ENCODE measurements around the gene PHETA2. TPM values are rescaled to one million over a fixed set of nuclear protein-coding genes. Genes with fewer than 3 reads are reported as not detected.

PHETA2 gene
- total and polyA plus RNA-seq, 8 donors = 11.2 to 20.4 (median 16.5) TPM

DNA sequence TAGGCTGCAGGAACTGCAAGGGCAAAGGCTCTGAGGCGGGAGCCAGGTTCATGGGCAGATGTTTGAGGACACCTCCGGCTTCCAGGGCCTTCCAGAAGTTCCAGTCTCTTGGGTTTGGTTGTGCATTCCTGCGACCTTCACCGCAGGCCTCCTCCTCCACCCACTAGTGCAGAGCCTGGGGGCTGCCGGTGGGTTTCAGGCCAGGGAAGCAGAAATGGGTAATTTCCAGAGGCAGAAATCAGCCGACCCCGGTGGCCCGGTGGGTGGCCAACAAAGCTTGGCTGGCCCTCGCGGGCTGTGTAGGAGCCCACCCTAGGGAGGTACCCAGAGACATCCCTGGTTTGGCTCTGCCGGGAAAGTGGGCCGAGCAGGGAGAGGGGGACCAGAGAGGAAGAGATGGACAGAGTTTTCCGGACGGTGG lies 417 bp upstream of the PHETA2 start:
- TF ChIP-seq, protein P1, sequence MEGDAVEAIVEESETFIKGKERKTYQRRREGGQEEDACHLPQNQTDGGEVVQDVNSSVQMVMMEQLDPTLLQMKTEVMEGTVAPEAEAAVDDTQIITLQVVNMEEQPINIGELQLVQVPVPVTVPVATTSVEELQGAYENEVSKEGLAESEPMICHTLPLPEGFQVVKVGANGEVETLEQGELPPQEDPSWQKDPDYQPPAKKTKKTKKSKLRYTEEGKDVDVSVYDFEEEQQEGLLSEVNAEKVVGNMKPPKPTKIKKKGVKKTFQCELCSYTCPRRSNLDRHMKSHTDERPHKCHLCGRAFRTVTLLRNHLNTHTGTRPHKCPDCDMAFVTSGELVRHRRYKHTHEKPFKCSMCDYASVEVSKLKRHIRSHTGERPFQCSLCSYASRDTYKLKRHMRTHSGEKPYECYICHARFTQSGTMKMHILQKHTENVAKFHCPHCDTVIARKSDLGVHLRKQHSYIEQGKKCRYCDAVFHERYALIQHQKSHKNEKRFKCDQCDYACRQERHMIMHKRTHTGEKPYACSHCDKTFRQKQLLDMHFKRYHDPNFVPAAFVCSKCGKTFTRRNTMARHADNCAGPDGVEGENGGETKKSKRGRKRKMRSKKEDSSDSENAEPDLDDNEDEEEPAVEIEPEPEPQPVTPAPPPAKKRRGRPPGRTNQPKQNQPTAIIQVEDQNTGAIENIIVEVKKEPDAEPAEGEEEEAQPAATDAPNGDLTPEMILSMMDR (IDR thresholded peaks at IDR 0.05) = no peak
- DNase-seq = no peak
- H3K27ac ChIP-seq = peak overlapping the region; percentile 83 to 93
- no peaks in the 10 kb centered on the region for H3K27me3 ChIP-seq
- intact Hi-C loops (cut with DNase I) = no loop called here
- peak overlapping the region; percentile 65 to 72 for H3K4me3 ChIP-seq
- H3K9me3 ChIP-seq = no peaks in the 10 kb centered on the region
- peaks cover 30 to 68% of the 10 kb centered on the region in 2 donors for H3K4me1 ChIP-seq
- H3K36me3 ChIP-seq = peaks cover 0 to 22% of the 10 kb centered on the region in 2 donors
- no peak for ATAC-seq

DNA sequence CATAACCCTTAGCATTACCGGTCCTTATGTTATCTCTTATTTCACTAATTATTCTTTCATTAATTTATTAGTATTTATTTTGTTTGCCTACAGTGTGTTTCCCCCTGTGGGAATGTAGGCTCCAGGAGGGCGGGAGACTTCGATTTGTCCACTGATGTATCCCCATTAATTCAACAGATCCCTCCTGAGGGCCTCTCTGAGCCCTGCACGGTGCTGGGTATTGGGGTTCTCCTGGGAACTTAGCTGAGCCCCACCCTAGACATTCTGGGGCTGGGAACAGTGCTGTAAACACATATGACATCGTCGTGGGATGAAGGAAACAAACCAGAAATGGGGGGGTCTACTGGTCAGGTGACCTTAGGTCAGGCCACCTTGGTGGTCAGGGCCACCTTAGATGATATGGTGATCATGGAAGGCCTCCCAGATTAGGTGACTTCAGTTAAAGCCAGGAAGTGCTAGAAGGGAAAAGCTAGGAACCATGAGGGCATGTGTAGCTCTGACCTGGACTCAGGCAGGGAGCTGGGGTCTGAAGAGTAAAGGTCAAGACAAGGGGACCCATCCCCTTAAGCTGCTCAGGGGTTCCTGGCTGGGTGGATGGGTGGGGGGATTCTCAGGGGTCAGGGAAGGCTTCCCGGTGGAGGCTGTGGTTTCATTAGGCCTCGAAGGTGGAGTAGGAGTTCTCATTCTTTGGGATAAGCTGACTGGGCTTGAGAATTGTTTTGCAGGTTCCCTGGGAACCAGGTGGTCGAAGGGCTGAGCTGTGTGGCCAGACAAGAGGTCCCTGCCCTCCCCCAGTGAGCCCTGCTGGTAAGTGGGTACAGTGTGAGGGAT lies 1.0 kb downstream of the PHETA2 start:
- H3K4me1 ChIP-seq = peaks cover 29 to 59% of the 10 kb centered on the region in 2 donors
- no peak for ATAC-seq
- H3K9me3 ChIP-seq = no peaks in the 10 kb centered on the region
- TF ChIP-seq, protein P1 (IDR thresholded peaks at IDR 0.05) = no peak
- no peaks in the 10 kb centered on the region for H3K27me3 ChIP-seq
- H3K27ac ChIP-seq = peak overlapping the region; percentile 83 to 93
- H3K36me3 ChIP-seq = peaks cover 0 to 22% of the 10 kb centered on the region in 2 donors
- DNase-seq = no peak
- peak overlapping the region; percentile 65 to 72 for H3K4me3 ChIP-seq
- intact Hi-C loops (cut with DNase I) = no loop called here

DNA sequence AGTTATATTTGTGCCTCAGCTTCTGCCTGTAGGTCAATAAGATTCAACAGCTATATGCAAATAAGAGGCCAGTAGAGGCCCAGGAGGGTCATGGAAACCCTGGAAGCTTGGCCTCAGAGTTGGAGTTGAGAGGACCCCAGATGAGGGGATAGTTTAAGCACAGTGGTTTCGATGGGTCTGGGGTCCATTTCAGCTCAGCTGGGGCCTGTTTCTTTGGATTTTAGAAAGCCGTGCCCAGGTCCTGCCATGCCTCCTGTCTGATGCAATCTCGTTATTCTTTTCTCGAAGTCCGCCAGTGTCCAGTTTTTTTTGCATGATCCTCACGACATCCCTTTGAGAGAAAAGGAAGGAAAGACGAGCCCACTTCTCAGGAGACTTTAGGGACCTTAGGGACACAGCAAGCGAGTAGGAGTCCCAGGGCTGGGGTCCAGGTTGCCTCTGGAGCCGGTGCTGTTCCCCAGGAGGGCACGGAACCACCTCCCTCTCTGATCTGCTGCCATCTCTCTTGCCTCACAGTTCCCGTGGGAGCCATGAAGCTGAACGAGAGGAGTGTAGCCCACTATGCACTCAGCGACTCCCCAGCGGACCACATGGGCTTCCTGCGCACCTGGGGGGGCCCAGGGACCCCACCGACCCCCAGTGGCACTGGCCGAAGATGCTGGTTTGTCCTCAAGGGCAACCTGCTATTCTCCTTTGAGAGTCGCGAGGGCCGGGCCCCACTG lies 2.9 kb downstream of the PHETA2 start:
- Histone ChIP-seq H3K4me3 (no peak overlapping the region), H3K4me1 (peaks cover 28 to 60% of the 10 kb centered on the region in 2 donors), H3K36me3 (peaks cover 0 to 22% of the 10 kb centered on the region in 2 donors), H3K27me3 (no peaks in the 10 kb centered on the region), H3K9me3 (no peaks in the 10 kb centered on the region), H3K27ac (no peak overlapping the region)
- TF ChIP-seq, protein P1 (IDR thresholded peaks at IDR 0.05) = no peak
- DNase-seq (no peak), ATAC-seq (no peak)
- intact Hi-C loops (cut with DNase I) = no loop called here

DNA sequence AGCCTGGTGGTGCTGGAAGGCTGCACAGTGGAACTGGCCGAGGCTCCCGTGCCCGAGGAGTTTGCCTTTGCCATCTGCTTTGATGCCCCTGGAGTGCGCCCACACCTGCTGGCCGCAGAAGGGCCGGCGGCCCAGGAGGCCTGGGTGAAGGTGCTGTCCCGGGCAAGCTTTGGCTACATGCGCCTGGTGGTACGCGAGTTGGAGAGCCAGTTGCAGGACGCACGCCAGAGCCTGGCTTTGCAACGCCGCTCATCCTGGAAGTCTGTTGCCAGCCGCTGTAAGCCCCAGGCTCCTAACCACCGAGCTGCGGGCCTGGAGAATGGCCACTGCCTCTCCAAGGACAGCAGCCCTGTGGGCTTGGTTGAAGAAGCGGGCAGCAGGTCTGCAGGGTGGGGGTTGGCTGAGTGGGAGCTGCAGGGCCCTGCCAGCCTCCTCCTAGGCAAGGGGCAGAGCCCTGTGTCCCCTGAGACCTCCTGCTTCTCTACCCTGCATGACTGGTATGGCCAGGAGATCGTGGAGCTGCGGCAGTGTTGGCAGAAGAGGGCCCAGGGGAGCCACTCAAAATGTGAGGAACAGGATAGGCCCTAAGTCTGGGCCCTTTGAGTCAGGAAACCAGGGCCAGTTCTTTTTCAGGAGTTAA lies 3.6 kb downstream of the PHETA2 start:
- Histone ChIP-seq H3K4me1 (peaks cover 28 to 57% of the 10 kb centered on the region in 2 donors), H3K36me3 (peaks cover 0 to 27% of the 10 kb centered on the region in 2 donors), H3K9me3 (no peaks in the 10 kb centered on the region), H3K4me3 (no peak overlapping the region), H3K27me3 (no peaks in the 10 kb centered on the region), H3K27ac (peak overlapping the region in 1 of 2 donors; percentile 50)
- ATAC-seq (no peak), DNase-seq (no peak)
- intact Hi-C loops (cut with DNase I) = no loop called here
- TF ChIP-seq, protein P1 (IDR thresholded peaks at IDR 0.05) = no peak

All from left lung (tissue), 10 donors.